HG03460 (cell line): ENCODE data around the gene TP73.

Experiments used
- ATAC-seq: cut with Tn5 transposase; IDR thresholded peaks from one replicate; pipeline ENCODE4 v1.9.1; 2021; ENCODE audit not compliant: unreplicated experiment

The TP73 gene

GRCh38 chr1:3633344-3634058 is 18.8 kb upstream of the TP73 start:
- no peak for ATAC-seq

GRCh38 chr1:3634059-3634800 is 18.1 kb upstream of the TP73 start:
- ATAC-seq: no peak

GRCh38 chr1:3636080-3636479 is 16.2 kb upstream of the TP73 start:
- no peak for ATAC-seq

GRCh38 chr1:3636531-3636930 is 15.8 kb upstream of the TP73 start:
- no peak for ATAC-seq

DNA sequence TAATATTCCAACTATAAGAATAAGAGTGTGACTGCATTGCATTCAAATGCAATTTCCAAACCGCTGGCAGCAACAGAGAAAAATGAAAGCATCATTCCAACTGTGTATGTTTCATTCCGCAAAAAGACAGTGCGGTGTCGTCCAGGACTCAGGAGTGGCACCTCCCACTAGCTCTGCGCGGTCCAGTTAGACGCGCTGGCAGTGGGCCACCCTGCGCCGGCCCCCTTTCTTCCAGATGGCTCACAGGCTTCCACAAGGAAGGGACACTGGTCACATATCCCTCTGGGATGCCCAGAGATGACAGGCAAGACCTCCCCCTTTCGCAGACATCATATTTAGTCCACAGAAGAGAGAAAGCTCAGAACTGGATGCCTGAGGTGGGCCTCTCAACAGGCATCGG is 14.3 kb upstream of the TP73 start:
- no peak for ATAC-seq

GRCh38 chr1:3638676-3639075 is 13.6 kb upstream of the TP73 start:
- no peak for ATAC-seq

DNA sequence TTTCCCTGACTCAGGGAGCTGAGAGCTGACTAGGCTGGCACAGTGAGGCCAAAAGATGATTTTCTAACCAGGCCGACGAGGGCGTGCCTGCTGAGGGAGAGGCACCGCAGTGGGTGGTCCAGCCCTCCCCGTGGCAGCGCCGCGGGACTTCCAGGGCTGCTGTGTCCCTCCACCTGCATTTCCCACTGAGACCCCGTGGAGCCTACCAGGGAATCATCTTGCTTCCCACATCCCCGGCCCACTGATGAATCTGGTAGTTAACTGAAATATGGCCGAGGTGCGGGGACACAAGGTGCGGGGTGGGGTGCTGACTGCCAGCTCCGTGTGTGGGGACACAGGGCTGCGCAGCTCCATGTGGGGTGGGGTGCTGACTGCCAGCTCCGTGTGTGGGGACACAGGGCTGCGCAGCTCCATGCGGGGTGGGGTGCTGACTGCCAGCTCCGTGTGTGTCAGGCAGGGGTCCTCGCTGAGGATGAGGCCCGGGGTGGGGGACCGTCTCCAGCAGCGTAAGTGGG is 12.9 kb upstream of the TP73 start:
- ATAC-seq: no peak

- ATAC-seq: no peak
Observed at GRCh38 chr1:3640121-3640837, 12.0 kb upstream of the TP73 start.

GRCh38 chr1:3641046-3641760 is 11.1 kb upstream of the TP73 start:
- no peak for ATAC-seq

DNA sequence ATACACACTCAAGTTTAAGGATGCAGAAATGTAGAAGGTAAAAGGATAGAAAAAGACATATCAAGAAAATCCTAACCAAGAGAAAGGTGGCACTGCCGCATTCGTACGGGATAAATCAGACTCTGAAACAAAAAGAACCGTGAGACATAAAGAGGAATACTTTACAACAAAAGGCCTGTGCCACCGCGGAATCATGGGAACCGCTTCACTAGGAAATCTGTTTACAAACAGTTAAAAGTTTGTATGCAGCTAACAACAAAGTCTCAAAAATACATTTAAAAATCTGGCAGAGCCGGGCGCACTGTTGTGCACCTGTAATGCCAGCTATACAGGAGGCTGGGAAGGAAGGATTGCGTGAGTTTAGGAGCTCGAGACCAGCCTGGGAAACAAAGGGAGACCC is 10.5 kb upstream of the TP73 start:
- no peak for ATAC-seq

DNA sequence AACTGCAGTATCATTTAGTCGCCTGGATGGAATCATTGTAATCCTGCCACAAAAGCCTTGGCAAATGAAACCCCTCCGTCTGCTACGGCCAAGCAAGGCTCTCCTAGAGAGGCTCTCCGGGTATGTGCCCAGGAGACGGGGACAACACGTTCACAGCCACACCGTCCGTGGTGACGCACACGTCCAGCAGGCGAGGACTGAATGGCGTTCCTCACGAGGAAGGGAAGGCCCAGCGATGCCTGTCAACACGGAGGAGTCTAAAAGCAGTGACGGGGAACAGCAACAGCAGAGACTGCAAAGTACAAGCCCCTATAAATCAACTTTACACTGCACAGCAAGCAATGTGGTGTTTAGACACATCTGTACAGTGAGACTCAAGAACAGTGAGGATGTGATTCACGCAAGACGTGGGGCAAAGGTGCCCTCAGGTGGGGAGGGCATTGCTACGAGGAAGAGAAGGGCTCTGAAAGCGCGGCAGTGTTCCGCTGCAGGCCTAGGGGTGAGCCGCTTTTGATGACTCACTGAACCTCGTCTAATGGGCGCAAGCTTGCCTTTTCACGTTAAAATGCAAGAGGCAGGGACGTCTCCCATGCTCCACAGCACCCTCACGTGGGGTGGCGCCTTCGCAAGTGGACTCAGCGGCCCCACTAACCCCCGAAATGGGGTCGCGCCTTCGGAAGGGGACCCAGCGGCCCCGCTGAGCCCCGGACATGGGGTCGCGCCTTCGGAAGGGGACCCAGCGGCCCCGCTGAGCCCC is 9.2 kb upstream of the TP73 start:
- no peak for ATAC-seq

GRCh38 chr1:3644273-3644672 is 8.0 kb upstream of the TP73 start:
- no peak for ATAC-seq

GRCh38 chr1:3645247-3645646 is 7.1 kb upstream of the TP73 start:
- no peak for ATAC-seq

- ATAC-seq: no peak
Observed at GRCh38 chr1:3645666-3646355, 6.5 kb upstream of the TP73 start.

DNA sequence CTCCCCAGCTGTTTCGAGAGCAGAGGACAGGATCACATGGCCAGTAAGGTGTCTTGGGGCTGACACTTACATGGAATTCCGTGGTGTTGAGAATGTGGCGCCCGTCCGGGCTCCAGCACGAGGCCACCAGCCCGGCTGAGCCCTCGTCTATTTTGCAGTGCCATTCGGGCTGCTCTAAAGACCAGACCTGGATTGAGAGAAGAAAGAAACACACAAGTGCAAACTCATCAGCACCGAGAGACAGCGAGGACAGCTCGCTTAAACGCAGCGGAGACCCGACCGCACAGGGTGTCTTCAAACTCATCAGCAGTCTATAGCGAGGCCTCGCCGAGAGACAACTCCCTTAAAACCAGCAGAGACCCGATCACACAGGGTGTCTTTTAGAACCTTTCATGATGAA is 5.7 kb upstream of the TP73 start:
- ATAC-seq: no peak

DNA sequence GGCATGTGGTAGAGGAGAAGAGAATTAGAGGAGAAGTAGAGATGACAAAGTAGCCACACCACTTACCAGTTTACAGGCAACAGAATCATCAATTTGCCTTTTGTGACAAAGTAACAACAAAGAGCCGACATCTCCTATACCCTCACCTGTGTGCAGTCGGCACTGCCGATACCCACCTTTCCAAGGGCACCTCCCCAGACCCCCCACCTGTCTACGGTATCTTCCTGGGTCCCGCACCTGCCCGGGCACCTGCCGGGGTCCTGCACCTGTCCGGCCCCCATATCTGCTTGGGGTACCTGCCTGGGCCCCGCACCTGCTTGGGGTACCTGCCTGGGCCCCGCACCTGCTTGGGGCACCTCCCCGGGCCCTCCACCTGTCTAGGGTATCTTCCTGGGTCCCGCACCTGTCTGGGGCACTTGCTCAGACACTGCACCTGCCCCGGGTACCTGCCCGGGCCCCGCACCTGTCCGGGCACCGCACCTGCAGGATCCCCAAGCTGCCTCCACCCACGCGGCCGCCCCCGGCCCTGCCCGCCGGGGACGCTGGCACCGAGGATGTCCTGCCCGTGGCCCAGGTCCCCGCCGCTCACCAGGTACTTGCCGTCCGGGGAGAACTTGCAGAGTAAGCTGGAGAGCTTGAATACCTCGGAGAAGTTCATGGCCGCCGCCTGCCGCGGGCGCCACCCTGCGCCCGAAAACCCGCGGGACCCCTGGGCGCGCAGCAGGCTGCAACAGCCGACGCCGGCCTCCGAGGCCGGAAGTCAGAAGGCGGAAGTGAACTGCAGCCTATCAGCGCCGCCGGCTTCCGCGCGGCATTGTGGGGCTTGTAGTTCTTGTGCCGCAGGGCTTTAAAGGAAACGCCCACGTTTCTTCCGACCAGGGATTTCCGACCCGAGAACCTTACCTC is 2.7 kb upstream of the TP73 start, which contains the start of gene WRAP73:
Gene WRAP73 (minus strand): TSS at position 762 of the 906 bp plus-strand sequence. CDS start 104 bp downstream, at position 658.
- ATAC-seq: peak; percentile 74

- no peak for ATAC-seq
Observed at GRCh38 chr1:3650248-3651025, 1.9 kb upstream of the TP73 start.
